ENCODE measurements around the gene CMSS1.

- TF ChIP-seq TCF7L2 (IDR thresholded peaks at IDR 0.05; ENCODE audit: low read depth, low read length) (no peak), SIN3A (IDR thresholded peaks at IDR 0.05; ENCODE audit: borderline replicate concordance, insufficient read depth, low read depth, low read length) (no peak), POLR2AphosphoS5 (IDR thresholded peaks at IDR 0.05; ENCODE audit: low read depth, low read length) (no peak)
- TF ChIP-seq, protein P1, sequence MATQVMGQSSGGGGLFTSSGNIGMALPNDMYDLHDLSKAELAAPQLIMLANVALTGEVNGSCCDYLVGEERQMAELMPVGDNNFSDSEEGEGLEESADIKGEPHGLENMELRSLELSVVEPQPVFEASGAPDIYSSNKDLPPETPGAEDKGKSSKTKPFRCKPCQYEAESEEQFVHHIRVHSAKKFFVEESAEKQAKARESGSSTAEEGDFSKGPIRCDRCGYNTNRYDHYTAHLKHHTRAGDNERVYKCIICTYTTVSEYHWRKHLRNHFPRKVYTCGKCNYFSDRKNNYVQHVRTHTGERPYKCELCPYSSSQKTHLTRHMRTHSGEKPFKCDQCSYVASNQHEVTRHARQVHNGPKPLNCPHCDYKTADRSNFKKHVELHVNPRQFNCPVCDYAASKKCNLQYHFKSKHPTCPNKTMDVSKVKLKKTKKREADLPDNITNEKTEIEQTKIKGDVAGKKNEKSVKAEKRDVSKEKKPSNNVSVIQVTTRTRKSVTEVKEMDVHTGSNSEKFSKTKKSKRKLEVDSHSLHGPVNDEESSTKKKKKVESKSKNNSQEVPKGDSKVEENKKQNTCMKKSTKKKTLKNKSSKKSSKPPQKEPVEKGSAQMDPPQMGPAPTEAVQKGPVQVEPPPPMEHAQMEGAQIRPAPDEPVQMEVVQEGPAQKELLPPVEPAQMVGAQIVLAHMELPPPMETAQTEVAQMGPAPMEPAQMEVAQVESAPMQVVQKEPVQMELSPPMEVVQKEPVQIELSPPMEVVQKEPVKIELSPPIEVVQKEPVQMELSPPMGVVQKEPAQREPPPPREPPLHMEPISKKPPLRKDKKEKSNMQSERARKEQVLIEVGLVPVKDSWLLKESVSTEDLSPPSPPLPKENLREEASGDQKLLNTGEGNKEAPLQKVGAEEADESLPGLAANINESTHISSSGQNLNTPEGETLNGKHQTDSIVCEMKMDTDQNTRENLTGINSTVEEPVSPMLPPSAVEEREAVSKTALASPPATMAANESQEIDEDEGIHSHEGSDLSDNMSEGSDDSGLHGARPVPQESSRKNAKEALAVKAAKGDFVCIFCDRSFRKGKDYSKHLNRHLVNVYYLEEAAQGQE (IDR thresholded peaks at IDR 0.05; ENCODE audit: insufficient read depth in 1 of 2, low read depth in 2 of 2, low read length in 1 of 2): no peak
- TF ChIP-seq, protein P2, sequence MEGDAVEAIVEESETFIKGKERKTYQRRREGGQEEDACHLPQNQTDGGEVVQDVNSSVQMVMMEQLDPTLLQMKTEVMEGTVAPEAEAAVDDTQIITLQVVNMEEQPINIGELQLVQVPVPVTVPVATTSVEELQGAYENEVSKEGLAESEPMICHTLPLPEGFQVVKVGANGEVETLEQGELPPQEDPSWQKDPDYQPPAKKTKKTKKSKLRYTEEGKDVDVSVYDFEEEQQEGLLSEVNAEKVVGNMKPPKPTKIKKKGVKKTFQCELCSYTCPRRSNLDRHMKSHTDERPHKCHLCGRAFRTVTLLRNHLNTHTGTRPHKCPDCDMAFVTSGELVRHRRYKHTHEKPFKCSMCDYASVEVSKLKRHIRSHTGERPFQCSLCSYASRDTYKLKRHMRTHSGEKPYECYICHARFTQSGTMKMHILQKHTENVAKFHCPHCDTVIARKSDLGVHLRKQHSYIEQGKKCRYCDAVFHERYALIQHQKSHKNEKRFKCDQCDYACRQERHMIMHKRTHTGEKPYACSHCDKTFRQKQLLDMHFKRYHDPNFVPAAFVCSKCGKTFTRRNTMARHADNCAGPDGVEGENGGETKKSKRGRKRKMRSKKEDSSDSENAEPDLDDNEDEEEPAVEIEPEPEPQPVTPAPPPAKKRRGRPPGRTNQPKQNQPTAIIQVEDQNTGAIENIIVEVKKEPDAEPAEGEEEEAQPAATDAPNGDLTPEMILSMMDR (IDR thresholded peaks at IDR 0.05): no peak
Observed at GRCh38 chr3:99859825-99860224, 42.2 kb downstream of the CMSS1 start.
